SK-N-DZ (cell line): ENCODE data around the gene ZNF141.
"Not testable (repeated sequence)": the region's sequence is repeated elsewhere in the genome, so short reads cannot be mapped to it uniquely, and the experiment has no call there.

Source experiments
- DNase-seq: peaks from one replicate; pipeline ENCODE4 v3.0.0-alpha.2; 2015; ENCODE audit warnings: low spot score
- small RNA-seq, 2 experiments: library from RNA; depleted of rRNA; stranded (forward); fragments of <200 nt; gene quantifications; one replicate each; pipeline ENCODE3, GENCODE V24; 2014

ZNF141 gene

GRCh38 chr4:384311-385010 is 46.8 kb downstream of the ZNF141 start:
- no peak for DNase-seq

DNA sequence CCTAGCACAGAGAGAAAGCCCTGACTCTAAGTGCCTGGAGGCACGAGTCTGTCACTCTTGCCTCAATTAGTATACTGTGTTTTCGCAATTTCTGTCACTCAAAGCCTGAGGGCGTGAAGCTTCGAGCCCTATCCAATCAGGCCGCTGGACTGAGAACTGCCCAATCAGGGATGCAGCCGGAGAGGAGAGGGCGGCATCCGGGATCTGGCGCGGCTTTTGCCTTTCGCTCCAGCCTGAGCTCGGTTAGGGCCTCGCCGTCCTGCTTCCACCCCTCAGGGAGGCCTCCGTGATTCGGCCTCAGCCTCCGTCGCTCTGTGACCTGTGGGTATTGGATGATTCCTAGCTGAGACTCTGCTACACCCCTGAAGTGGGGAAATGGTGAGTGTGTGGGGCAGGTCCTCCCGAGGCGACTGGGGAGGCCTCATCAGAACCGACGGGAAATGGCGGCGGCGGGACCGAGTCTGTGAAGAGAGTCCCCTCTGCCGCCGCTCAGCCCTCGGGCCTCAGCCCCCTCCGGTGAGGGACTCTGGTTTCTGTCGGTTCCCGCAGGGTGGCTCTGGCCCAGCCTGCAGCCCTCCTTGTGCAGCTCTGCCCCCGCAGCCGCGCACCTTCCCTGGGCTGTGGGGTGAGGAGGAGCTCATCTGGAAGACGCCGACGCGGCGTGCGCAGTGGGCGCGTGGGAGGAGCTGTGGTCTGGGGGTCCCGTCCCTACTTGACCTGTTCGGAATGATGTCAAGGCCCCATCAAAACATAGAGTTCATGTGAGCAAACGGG is 48.5 kb downstream of the ZNF141 start:
- DNase-seq, result no peak

DNA sequence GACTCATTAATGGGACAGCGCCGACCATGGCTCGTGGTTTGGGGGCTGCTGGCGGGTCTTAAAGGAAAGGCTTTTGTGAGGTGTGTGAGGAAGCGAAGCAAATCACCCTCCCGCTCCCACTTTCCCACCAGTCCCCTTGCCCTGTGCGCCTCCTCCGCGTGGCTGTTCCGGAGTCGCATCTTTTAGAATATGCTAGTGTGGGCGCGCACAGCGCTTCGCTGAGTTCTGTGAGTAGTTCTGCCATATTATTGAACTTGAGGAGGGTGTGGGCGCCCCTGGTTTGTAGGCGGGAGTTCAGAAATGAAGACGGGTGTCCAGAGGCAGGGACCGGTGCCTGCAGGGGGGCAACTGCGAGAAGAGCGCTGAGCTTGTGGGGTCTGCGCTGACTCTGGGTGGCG is 49.1 kb downstream of the ZNF141 start:
- no peak for DNase-seq

GRCh38 chr4:404006-404405 is 66.4 kb downstream of the ZNF141 start:
- no peak for DNase-seq

GRCh38 chr4:408321-408720 is 70.7 kb downstream of the ZNF141 start:
- not testable (repeated sequence) for DNase-seq

DNA sequence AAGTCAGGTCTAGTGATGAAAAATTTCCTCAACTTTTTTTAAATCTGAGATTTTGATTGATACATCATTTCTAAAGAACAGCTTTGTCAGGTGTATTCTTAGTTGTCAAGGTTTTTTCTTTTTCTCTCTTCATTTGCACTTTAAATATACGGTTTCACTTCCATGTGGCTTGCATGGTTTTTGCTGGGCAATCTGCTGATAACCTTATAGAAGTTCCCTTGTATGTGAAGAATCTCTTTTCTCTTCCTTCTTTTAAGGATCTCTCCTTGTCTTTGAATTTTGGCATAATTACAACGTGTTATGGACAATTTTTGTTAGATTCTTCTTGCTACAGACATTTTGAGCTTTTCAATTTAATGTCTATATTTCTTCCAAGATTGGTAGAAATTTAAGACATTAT is 85.0 kb downstream of the ZNF141 start:
- no peak for DNase-seq

Small RNAs within 50 kb of the gene (small RNA-seq; reads per million reads assigned to genes)
- gene AC079140.2 (0 to 0.13 reads per million in 2 experiments), gene MIR571 (0 reads per million in 2 experiments), gene ZNF519P4 (0 reads per million in 2 experiments)
